Stimulated activated CD4-positive, alpha-beta T cell treated with anti-CD3 and anti-CD28 coated beads, Interleukin-4, amount 100 ng/mL, for 24 hours (primary cell): Measurements from ENCODE around the gene WNT3A.
"Not testable (repeated sequence)": the region's sequence is repeated elsewhere in the genome, so short reads cannot be mapped to it uniquely, and the experiment has no call there.

Experiments used
- DNase-seq: peaks from one replicate; pipeline ENCODE4 v3.0.0-alpha.2; 2020

Gene WNT3A

DNA sequence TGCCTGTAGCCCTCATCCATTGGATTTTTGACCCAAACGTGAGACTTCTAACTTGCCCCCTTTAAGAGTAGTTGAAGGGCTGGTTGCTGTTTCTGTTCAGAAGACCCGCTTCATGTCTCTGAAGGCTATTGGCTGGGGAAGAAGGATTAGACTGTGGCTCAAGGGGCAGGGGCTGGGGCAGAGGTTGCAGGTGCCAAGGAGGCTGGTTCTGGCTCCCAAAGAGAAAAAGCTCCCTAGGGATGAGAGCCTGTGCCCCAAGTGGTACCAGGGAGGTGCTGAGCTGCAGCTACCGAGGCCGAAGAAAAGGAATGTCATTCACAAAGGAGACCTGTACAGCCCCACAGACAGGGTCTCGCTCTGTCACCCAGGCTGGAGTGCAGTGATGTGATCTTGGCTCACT, 5.8 kb downstream of the WNT3A start:
- DNase-seq = no peak

GRCh38 chr1:228013131-228013934, 6.5 kb downstream of the WNT3A start:
- no peak for DNase-seq

GRCh38 chr1:228013935-228014930, 7.4 kb downstream of the WNT3A start:
- DNase-seq = no peak

GRCh38 chr1:228015276-228016180, 8.7 kb downstream of the WNT3A start:
- no peak for DNase-seq

- no peak for DNase-seq
Observed at GRCh38 chr1:228016181-228016510, 9.3 kb downstream of the WNT3A start.

- no peak for DNase-seq
Observed at GRCh38 chr1:228016653-228017355, 10.0 kb downstream of the WNT3A start.

DNA sequence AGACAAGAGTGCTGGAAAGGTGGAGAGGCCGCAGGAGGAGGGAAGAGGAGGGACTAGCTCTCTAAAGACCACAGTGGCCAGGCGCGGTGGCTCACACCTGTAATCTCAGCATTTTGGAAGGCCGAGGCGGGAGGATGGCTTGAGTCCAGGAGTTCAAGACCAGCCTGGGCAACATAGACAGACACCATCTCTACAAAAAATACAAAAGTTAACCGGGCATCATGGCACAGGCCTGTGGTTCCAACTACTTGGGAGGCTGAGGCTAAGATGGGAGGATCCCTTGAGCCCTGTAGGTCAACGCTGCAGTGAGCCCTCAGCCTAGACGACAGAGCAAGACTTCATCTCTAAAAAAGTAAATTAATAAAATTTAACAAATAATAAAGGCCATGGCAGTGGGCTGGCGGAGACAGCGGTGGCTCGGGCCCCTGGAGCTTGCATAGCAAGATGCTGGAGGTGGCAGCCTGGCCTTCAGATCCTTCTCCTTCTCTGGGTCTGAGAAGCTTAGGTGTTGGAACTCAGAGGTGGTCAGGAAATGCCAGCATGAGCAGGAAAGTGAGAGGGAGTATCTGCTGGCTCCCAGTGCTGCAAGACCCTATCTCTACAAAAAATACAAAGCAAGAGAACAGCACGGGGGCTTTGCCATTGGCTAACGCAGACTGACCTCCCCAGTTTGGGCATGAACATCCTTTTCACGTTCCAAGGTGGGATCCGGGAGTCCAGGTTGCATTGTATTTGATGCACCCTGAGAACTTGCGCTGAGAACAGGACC, 10.7 kb downstream of the WNT3A start:
- DNase-seq = no peak

GRCh38 chr1:228018125-228018398, 11.3 kb downstream of the WNT3A start:
- DNase-seq = no peak

- DNase-seq = no peak
Observed at GRCh38 chr1:228018961-228019721, 12.3 kb downstream of the WNT3A start.

DNA sequence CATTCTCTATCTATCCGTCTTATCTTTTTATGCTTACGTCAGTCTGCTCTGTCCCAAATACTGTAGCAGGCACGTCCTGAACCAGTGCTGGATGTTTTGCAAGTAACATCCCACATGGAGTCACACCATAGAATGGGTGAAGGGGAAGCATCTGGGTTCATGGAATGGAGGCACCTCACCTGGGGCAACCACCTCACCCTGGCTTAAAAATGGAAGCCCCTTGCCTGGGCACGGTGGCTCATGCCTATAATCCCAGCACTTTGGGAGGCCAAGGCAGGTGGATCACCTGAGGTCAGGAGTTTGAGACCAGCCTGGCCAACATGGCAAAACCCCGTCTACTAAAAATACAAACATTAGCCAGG, 12.9 kb downstream of the WNT3A start:
- not testable (repeated sequence) for DNase-seq

DNA sequence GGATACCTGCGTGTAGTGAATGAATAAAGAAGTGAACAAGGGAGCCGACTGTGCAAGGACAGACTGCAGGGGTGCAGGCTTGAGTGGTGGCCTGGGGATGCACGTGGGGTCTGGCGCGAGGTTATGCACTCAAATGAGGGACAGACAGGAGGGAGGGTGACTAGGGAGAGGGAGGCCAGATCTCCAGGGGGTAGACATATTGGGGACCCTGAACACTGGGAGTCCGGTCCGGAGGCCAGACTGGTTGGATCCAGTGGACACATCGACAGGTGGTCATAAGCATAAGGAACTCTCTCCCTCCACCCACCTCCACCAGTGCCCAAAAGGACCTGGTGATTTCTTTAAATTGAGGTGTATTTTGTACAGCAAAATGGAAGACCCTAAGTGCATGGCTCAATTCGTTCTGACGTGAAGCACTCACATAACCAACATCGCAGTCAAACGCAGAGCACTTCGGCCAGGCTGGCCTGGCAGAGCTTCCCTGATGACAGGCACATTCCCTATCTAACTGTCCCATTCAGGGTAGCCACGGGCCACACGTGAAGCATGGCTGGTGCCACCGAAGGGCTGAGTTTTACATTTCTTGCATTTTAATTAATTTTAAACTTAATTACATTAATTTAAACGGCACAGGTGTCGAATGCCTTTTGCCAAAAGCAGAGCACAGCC, 14.0 kb downstream of the WNT3A start:
- no peak for DNase-seq

- DNase-seq = no peak
Observed at GRCh38 chr1:228021355-228022030, 14.7 kb downstream of the WNT3A start.

DNA sequence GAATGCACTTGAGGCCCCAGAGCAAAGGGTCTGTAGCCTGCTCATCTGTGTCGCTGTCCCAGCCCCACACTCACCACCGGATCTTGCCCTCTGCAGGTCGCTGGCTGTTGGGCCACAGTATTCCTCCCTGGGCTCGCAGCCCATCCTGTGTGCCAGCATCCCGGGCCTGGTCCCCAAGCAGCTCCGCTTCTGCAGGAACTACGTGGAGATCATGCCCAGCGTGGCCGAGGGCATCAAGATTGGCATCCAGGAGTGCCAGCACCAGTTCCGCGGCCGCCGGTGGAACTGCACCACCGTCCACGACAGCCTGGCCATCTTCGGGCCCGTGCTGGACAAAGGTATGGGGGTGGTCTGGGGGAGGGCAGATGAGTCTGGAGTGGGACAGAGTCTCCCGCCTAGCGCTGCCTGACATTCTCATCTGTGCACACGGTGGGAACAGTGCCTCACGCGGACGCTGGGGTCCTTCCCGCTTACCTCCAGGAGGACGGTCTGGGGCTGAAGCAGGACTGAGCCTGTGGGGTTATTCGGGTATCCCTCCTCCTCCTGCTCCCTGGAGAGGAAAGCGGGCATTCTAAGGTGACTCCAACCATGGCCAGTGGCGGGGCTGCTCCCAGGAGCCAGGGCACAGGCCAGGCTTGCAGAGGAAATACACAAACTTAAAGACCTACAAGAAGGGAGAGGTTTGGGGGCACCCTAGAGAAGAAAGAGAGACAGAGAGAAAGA, 15.9 kb downstream of the WNT3A start:
- no peak for DNase-seq

GRCh38 chr1:228023294-228023639, 16.5 kb downstream of the WNT3A start:
- no peak for DNase-seq

- no peak for DNase-seq
Observed at GRCh38 chr1:228029281-228029680, 22.5 kb downstream of the WNT3A start.

DNA sequence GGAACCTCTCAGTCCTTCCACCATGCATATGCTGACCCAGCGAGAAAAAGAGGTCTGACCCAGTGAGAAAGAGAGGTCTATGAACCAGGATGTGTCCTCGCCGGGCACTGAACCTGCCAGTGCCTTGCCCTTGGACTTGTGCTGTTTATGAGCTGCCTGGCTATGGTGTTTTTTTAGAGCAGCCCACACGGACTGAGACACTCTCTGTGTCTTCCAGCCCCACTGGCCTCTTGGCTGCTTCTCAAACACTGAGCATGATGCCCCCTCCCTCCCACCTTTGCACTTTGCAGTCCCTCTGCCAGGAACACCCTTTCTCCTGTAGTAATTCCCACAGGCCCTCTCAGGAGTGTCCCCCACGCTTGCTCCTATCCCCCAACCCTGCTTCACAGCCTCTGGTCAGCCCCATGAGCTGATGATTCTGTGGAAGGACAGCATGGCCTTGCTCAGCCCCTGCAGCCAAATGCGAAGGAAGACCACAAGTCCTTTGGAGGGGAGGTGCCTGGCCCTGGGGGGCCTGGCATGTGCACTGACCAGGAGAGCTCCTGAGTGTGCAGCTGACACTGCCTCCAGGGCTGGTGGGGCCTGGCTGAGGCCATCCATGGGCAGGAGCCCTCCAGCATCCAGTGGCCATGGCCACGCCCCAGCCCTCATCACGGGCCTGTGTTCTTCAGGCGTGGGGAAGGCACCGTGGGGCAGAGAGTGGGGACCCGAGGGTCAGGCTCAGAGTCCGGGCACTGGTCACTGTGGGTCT, 23.8 kb downstream of the WNT3A start:
- no peak for DNase-seq

GRCh38 chr1:228031276-228031995, 24.6 kb downstream of the WNT3A start:
- no peak for DNase-seq

DNA sequence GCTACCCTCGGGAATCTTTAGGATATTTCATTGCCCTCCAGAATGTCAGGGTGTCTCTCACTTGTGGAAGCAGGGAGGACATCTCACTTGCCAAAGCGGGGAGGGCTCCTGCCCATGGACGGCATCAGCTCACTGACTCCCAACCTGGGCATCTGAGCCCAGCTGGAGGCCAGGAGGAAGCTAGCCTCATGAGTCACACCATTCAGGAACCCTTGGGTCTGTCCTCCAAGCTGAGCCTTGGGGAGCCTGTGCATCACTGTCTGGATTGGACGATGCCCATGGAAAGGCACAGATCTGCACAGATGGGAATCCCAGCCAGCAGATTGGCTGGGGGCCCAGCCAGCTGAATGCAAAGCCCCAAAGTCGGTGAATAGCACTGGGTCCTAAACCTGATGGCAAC, 25.2 kb downstream of the WNT3A start:
- no peak for DNase-seq
